GM12874 (cell line): ENCODE results near the gene VPS11.

Source experiments
- CTCF ChIP-seq: IDR thresholded peaks from 2 replicates; pipeline ENCODE4 v1.5.1; 2011; ENCODE audit warnings: low read depth, mild to moderate bottlenecking, control low read depth, low read length, moderate library complexity; ENCODE audit not compliant: insufficient read depth

VPS11 gene

GRCh38 chr11:119025099-119025473 is 42.5 kb upstream of the VPS11 start:
- no peak for TF ChIP-seq CTCF

GRCh38 chr11:119025541-119025940 is 42.1 kb upstream of the VPS11 start:
- no peak for TF ChIP-seq CTCF

GRCh38 chr11:119025978-119026766 is 41.4 kb upstream of the VPS11 start:
- TF ChIP-seq CTCF = no peak

- no peak for TF ChIP-seq CTCF
Measured at GRCh38 chr11:119026970-119027369, 40.6 kb upstream of the VPS11 start.

- no peak for TF ChIP-seq CTCF
Measured at GRCh38 chr11:119027561-119028345, 39.9 kb upstream of the VPS11 start.

- no peak for TF ChIP-seq CTCF
Measured at GRCh38 chr11:119028346-119029068, 39.1 kb upstream of the VPS11 start.

- no peak for TF ChIP-seq CTCF
Measured at GRCh38 chr11:119029069-119029339, 38.6 kb upstream of the VPS11 start.
